GM12874 (cell line): ENCODE data around the gene TRIO.

ENCODE experiments used
- TF ChIP-seq, protein P1 (sequence below): IDR thresholded peaks from 2 replicates; pipeline ENCODE4 v1.5.1; 2011; ENCODE audit warnings: low read depth, mild to moderate bottlenecking, control low read depth, low read length, moderate library complexity; ENCODE audit not compliant: insufficient read depth

Gene TRIO

DNA sequence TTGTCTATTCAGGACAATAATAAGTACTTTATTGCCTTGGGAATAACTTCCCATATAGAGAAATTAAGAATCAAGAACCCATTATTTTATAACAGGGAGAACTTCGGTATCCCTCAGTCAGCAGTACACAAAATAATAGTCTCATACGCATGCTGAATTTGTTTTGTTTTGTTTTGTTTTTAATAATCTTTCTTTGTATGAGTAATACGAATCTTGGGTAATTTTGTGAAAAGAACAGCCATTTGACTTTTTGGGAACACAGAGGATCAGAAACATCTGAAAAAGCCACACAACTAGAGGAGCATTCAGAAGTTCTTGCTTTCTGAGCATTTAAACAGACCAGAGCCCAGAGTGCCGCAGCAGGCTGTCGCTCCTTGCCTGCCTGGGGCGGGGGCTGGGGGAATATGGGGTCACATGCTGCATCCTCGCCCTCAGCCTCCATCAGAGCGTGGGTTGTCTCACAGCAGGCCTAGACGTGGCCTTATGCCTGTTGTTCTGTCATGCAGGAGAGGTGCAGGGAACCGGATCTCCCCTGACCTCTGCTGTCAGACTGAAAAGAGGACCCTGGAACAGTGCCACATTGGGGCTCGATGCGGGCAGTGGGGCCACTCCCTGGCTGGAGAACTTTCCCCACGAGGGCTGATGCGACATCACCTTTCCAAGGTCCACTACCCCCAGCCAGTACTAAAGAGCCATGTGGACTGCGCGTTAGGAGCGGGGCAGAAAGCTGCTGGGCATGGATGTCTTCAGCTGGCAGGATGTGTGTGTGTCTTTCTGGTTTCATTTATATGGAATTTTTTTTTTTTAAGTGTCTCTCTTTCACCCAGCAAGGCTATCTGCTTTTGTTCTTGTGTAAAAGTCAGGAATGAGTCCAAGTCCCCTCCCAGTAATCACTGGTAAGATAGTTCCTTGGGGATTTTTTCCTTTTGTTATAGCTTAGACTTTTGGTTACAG is 305.1 kb downstream of the TRIO start:
- TF ChIP-seq, protein P1, sequence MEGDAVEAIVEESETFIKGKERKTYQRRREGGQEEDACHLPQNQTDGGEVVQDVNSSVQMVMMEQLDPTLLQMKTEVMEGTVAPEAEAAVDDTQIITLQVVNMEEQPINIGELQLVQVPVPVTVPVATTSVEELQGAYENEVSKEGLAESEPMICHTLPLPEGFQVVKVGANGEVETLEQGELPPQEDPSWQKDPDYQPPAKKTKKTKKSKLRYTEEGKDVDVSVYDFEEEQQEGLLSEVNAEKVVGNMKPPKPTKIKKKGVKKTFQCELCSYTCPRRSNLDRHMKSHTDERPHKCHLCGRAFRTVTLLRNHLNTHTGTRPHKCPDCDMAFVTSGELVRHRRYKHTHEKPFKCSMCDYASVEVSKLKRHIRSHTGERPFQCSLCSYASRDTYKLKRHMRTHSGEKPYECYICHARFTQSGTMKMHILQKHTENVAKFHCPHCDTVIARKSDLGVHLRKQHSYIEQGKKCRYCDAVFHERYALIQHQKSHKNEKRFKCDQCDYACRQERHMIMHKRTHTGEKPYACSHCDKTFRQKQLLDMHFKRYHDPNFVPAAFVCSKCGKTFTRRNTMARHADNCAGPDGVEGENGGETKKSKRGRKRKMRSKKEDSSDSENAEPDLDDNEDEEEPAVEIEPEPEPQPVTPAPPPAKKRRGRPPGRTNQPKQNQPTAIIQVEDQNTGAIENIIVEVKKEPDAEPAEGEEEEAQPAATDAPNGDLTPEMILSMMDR, result no peak

DNA sequence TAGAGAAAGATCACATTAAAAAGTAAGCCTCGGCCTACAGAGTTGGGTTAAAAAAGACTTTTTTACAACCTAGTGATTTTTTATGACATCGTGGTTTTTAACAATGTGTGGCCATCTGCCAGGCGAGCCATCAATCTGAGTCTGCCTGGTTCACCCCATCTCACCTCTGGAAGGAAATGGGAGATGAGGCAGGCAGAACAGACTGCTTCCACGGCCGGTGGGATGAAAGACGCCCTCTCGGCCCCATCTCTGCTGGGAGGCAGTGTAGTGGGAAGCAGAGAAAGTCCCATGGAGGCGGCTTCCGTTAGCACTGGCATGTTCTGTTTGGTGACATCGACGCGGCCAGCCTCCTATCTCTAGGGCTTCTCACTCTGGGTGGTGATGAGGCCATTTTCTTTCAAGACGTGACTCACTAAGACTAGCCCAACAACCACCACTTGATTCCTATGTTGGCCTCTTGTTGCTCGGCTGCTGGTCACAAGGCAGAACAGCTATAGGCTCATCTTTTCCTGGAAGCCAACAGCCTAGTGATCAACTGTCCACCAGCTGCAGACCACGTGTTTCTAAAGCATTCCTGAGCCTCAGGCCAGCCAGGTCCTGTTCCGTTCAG is 306.0 kb downstream of the TRIO start:
- TF ChIP-seq, protein P1, result no peak

- TF ChIP-seq, protein P1, result no peak
Observed at GRCh38 chr5:14450018-14450524, 306.9 kb downstream of the TRIO start.

DNA sequence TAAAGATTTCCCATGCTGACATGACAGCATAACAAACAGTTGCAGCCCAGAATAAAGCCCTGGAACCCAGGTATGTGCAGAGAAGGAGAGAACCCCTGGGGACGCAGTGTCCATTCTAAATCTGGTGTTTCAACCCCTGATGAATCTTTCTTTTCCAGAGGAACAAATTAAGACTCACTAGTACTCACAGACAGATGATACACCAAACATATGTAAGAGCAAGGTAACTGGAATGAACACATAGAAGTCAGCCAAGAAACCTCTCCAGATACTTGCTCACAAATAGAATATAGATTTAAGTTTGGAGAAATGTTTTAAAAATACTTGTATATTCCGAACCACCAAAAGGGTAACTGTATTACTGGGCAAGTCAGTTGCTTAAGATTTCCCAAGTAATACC is 307.6 kb downstream of the TRIO start:
- TF ChIP-seq, protein P1, result no peak

- TF ChIP-seq, protein P1, result no peak
Observed at GRCh38 chr5:14451871-14452270, 308.7 kb downstream of the TRIO start.

DNA sequence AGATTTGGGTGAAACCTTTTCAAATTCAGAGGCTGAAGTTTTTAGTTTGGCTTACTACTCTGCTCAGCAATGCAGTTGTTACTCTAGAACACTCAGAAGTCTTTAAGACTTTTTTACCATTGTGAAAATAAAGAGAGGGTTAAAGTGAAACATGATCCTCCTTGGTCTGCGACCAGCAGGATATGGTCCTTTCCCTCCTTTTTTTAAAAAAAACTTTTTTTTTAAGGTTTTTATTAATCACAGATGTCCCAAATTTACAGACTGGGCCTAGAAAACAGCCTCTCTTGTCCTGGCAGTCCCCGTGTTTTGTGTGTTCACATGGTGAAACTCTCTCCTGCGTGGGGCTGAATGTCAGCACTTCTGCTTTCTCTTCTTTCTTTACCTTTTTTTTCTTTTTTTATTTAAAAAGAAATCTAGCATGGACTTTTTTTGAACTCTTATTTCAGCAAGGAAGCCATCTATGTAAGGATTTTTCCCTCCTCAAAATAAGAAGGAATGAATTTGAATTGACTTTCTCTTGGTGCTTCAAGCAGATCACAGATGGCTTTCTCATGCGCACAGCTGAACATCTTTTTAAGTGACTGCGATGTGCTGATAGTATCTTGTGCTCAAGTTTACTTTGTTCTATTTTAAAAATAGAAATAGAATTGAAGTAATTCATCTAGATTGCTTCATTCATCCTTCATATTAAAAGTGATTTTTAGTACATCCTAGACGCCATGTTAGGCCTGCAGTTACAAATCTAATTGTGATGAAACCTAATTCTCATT is 309.7 kb downstream of the TRIO start:
- TF ChIP-seq, protein P1, result no peak

DNA sequence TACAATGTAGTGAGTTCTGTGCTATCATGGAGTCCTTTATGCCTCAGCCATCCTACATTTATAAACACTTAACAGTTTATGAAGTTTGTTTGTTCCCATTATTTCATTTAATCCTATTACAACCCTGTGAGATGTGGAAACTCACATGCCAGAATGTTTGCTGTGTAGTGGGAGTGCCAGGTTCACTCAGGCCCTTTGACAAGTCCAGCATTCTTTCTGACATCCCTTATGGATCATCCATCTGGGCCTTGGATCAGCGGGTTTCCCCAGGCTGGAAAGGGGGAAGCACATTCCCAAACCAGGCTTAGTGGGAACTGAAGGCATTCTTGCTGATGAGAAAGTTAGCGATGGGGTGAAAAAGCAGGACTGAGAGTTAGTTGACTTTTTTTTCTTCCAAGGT is 310.3 kb downstream of the TRIO start:
- TF ChIP-seq, protein P1, result no peak
